ENCODE measurements around the gene HNRNPC.
A peak's percentile ranks its signal among the peaks of the same experiment; 100 is the strongest.
"Not testable (repeated sequence)": the region's sequence is repeated elsewhere in the genome, so short reads cannot be mapped to it uniquely, and the experiment has no call there.

HNRNPC gene

DNA sequence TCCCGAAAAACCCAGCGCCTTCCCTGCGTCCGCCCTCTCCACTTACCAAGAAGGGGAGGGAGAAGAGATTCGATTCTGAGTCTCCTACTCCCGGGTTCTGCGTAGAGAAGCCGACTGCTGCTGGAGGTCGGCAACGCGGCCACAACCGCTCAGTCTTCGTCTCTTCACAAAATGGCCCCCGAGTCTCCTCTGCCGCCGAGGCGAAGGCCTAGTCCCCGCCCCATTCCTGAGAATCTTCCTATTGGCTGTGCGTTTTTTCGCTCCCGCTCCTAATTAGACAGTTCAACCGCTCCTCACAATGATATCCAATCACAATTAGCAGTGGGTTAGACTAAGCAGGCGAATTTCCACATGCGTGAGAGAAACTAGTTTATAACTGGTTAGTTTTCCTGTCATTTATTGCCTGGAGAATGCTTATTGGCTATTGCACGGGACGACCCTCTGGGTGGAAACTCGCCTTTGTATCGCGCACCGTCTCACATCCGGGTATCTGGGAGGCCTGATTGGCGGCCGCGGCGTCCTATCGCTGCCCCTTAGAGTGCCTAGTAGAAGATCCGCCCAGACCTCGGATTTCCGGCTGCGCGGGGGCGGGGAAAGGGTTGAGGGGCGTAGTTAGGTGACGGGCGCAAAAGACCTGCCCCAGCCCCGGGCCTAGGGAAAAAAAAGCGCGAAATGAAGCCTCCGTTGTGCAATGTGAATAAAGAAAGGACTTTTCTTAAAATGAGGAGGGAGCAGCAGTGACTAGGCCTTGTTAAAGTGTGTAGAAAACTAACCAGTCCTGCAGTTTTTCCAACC is at the start of gene HNRNPC:
HNRNPC (minus strand) TSS at position 191 of the 795 bp plus-strand sequence. CDS start 35,249 bp downstream, outside the sequence.
- peak; percentile 89 to 91 for ATAC-seq

DNA sequence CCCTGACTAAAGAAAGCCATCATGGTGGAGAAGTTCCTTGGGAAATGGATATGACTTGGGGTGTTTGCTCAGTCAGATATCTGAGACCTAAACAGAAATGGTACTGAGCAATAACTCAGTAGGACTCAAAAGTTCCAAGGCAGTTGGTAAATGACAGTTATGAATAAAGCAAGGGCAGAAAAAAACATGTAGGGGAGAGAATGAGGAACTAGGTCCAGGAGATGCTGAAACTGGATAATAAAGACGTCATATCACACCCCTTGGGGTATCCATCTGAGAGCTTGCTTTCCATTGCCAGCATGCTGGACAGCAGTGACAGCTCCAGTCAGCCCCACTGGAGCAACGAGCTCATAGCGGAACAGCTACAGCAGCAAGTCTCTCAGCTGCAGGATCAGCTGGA is 48.2 kb upstream of the HNRNPC start:
- ATAC-seq, result no peak

DNA sequence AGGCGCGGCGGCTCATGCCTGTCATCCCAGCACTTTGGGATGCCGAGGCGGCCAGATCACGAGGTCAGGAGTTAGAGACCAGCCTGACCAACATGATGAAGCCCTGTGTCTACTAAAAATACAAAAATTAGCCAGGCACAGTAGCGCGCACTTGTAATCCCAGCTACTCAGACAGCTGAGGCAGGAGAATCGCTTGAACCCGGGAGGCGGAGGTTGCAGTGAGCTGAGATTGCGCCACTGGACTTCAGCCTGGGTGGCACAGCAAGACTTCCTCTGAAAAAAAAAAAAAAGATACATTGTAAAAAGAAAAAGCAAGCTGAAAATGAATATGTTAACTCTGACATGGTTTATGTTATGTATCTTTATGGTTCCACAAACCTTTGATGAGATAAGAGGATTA is 44.3 kb upstream of the HNRNPC start:
- no peak for ATAC-seq

DNA sequence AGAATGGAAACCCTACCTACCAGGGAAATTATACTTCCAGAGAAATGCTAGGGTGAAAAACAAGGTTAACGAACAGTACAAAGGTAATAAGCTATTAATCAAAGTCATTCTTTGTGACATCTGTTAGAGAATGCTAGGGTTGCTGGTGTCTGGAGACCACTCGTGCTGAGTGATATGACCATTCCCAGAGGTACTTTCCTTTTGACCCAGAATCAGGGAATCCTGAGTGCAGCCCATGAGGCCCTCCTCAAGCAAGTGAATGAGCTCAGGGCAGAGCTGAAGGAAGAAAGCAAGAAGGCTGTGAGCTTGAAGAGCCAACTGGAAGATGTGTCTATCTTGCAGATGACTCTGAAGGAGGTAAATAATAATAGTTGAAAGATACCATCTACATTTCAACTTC is 42.4 kb upstream of the HNRNPC start:
- no peak for ATAC-seq

DNA sequence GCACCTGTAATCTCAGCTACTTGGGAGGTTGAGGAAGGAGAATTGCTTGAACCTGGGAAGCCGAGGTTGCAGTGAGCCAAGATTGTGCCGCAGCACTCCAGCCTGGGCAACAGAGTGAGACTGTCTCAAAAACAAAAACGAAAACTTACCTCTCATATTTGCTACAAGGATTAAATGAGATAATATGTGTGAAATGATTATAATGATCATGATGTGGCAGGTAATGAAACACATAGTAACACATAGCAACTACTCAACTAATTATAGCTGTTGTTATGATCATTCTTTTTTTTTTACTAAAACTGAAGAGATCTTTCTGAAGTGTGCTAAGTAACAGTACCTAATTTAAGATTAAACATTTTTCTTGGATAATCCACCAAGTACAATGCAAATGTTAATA is 40.7 kb upstream of the HNRNPC start:
- ATAC-seq, result no peak

DNA sequence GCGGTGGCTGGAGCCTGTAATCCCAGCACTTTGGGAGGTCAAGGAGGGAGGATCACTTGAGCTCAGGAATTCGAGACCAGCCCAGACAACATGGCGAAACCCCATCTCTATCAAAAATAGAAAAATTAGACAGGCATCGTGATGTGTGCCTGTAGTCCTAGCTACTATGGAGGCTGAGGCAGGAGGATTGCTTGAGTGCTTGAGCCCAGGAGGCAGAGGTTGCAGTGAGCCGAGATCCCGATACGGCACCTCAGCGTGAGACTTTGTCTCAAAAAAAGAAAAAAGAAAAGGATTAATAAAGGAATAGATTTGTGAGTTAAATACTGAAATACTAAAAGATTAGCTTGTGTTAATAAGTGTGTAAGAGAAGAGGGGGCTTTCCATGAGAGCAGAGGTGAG is 40.0 kb upstream of the HNRNPC start:
- ATAC-seq, result no peak

DNA sequence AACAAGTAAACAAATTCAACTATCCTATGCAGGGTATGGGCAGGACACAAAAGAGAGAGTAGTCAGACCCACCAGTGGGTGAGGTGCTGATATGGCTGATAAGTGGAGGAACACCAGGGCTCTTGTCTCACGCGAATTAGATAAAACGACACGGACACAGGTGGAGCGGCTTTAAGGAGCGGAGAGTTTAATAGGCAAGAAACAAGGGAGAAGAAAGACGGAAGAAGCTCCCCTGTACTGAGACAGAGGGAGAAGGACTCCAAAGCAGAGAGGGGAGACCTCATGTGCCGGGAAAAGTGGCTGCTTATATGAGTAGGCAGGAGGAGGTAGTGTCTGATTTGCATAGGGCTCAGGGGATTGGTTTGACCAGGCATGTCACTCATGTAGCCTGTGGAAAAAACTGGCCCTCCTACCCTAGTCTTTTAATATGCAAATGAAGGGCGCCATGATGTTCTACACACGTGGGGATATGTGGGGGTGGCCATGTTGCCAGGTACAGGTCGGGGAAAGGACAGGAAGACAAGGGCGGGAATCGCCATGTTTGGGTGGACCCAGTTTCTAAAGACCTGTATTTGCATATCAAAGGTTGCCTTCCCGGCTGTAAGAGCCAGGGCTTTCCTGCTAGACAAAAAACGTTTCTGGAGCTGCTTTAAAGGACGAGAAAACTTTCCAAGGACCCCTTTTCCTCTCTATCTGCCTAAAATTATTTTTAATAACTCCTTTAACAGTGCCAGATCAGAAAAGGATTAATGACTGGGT is 39.4 kb upstream of the HNRNPC start:
- ATAC-seq, result peak; percentile 87 to 89

DNA sequence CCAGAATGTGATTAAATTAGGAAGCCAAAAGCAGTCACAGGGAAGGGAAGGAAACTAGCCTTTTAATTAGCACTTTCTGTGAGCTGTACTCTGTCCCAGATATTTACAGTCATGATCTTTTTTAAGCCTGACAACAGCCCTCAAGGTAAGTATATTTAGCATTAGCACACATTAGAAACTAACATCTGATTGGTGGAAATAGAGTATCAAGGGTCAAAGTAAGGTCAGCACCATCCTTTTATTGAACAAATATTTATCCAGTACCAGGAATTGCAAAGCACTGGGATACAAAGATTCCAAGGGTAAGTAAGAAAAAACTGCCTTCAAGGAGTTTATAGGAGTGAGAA is 38.9 kb upstream of the HNRNPC start:
- peak in 1 of 2 donors; percentile 6 for ATAC-seq

DNA sequence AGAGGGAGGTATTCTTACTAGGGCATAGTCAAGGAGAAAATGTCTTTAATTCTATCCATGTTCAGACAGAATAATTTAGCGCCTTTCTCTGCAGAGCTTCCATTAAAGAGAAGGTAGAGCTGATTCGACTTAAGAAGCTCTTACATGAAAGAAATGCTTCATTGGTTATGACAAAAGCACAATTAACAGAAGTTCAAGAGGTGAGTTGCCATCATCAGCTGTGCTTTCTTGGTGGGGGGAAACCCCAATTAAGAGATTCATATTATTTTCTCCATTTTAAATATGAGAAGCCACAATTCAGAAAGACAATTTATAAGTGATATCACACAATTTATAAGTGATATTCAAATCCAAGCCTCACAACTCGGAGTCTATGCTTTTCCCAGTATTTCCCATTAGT is 38.4 kb upstream of the HNRNPC start:
- ATAC-seq, result no peak

DNA sequence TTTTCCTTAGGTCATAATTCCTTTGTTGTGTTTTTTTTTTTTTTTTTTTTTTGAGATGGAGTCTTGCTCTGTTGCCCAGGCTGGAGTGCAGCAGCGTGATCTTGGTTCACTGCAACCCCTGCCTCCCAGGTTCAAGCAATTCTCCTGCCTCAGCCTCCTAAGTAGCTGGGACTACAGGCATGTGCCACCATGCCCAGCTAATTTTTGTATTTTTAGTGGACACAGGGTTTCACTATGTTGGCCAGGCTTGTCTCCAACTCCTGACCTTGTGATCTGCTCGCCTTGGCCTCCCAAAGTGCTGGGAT is 33.5 kb upstream of the HNRNPC start:
- not testable (repeated sequence) for ATAC-seq

DNA sequence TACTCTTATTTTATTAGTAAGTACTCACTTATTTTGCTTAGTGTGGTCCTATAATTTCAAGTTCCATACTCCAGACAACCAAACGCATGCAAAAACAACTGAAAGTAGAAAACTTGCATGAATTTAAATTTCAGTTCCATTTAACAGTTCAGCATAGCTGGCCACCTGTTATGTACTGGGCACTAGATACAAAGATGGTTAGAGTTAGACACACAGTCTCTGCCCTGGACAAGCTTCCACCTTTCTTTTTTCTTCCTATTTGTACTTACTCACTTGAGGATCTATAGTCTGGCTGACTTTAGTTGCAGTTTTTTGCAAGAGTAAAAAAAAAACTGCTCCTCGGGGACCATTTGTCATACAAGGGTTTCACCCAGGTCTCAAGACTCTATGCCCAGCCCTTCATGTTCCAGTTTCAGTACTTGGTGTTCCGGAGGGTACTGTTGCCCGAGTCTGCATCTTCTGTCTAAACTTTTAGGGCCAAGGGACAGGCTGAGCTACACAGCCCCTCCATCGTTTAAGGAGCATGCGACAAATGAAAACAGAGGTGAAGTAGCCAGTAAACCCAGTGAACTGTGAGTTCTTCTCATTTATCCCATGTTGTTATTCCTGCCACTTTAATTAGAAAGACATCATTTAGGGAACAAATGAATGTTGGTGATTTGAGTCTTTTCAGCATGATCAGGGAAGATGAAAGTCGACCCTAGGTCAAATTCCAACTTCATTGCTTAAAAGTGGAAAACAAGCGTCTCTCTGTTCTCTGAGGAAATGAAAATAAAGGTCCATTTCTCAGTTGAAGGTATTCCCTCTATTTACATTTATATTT is 33.0 kb upstream of the HNRNPC start:
- no peak for ATAC-seq

DNA sequence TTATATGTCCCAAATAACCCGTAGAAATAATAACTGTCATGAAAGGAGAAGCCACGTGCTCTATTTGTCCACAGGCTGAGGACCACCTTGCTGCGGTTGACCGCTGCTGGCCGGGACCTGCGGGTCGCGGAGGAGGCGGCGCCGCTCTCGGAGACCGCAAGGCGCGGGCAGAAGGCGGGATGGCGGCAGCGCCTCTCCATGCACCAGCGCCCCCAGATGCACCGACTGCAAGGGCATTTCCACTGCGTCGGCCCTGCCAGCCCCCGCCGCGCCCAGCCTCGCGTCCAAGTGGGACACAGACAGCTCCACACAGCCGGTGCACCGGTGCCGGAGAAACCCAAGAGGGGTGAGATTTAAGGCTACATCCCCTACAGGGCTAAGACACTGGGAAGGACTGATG is 31.6 kb upstream of the HNRNPC start:
- peak; percentile 41 to 55 for ATAC-seq

DNA sequence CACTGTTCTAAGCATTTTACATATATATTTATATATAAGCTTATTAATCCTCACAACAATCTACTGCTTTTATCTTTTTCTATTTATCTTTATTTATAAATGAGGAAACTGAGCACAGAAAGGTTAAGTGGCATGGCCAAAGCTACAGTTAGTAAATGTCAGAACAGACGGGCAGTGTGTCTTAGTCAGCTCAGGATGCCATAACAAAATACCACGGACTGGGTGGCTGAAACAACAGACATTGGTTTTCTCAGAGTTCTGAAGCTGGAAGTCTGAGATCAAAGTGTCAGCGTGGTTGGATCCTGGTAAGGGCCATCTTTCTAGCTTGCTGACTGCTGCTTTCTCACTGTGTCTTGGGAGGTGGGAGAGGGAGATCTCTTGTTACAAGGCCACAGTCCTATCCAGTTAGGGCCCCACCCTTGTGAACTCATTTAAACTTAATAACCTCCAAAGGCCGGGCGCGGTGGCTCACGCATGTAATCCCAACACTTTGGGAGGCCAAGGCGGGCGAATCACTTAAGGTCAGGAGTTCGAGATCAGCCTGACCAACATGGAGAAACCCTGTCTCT is 30.4 kb upstream of the HNRNPC start:
- no peak for ATAC-seq

DNA sequence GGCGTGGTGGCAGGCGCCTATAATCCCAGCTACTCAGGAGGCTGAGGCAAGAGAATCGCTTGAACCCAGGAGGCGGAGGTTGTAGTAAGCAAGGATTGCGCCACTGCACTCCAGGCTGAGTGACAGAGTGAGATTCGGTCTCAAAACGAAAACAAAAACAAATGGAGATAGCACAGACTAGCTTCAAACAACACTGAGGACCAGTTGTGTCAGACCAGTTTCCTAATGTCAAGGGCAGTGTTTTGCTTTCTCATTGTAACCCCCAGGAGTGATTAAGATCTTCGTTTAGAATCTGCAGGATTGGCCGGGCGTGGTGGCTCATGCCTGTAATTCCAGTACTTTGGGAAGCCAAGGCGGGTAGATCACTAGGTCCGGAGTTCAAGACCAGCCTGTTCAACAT is 29.1 kb upstream of the HNRNPC start:
- ATAC-seq, result no peak

DNA sequence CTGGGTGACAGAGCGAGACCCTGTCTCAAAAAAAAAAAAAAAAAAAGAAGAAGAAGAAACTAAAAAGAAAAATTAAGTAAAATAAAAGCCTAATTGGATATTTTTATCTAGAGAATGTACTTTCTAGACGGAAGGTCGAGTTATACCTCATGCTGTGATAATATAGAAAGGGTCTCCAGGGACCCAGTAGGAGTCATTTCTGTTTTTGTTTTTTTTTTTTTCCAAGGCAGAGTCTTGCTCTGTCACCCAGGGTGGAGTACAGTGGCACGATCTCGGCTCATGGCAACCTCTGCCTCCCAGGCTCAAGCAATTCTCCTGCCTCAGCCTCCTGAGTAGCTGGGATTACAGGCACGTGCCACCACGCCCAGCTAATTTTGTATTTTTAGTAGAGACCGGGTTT is 24.8 kb upstream of the HNRNPC start:
- ATAC-seq, result not testable (repeated sequence)

DNA sequence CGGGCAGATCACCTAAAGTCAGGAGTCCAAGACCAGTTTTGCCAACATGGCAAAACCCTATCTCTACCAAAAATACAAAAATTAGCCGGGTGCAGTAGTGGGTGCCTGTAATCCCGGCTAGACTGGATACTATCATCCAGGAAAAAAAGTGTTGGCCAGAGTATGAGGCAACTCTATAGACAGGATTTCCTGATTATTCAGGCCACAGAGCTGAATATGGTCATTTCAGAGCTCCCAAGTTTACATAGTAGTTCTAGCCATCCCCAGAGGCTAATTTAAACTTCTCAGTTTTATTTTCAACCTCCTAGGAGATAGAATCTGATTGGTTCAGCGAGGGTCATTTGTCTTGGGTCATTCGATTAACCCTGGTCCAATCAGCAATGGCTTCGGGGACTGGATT is 17.9 kb upstream of the HNRNPC start:
- no peak for ATAC-seq

DNA sequence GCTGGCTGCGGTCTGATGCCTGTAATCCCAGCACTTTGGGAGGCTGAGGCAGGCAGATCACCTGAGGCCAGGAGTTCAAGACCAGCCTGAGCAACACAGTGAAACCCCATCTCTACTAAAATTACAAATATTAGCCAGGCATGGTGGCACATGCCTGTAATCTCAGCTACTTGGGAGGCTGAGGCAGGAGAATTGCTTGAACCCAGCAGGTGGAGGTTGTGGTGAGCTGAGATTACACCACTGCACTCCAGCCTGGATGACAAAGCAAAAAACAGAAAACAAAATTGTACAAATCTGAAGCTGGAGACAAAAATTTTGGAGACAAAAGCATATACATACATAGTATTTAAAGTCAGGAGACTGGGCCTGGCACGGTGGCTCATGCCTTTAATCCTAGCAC is 17.3 kb upstream of the HNRNPC start:
- ATAC-seq, result not testable (repeated sequence)

DNA sequence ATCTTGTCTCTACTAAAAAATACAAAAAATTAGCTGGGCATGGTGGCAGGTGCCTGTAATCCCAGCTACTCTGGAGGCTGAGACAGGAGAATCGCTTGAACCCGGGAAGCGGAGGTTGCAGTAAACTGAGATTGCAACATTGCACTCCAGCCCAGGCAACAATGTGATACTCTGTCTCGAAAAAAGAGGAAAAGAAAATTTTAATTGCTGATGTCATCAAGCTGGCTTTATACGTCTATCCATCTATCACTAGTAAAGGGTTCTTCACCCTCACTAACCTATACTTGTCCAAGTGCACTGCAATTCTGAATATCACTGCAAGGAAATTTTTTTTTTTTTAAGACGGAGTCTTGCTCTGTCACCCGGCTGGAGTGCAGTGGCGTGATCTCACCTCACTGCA is 12.7 kb upstream of the HNRNPC start:
- ATAC-seq, result not testable (repeated sequence)

DNA sequence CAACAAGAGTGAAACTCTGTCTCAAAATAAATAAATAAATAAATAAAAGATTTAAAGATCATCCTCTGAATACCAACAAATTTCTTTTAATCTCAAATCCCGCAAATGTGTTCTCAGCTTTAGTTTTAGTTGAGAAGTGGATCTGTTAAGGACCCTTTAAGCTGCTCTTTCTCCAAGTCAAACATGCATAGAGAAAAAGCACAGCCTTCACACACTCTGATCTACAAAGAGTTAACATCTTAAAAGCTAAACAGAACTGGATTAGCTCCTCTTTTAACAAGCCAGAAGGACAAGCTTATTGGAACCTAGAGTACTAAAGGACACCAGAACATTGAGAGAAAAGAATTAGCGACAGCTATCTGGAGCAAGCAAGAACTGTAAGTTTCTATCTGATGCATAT is 10.5 kb upstream of the HNRNPC start, which contains the start of gene RPGRIP1:
RPGRIP1 (plus strand) TSS at position 301 of the 400 bp plus-strand sequence. CDS start 7,894 bp downstream, outside the sequence.
- ATAC-seq, result no peak

DNA sequence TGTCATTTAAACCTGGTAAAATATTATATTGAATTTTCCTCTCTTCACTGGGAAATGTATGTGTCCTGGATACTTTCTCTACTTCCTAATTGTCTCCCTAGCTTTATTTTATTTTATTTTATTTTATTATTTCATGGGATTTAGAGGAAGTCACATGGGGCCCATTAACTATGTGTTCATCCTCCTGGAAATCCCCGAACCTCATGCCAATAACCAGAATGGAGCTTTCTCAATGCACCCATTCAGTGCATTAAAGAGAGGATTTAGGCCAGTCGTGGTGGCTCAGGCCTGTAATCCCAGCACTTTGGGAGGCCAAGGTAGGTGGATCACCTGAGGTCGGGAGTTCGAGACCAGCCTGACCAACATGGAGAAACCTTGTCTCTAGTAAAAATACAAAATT is 9.4 kb upstream of the HNRNPC start:
- no peak for ATAC-seq

DNA sequence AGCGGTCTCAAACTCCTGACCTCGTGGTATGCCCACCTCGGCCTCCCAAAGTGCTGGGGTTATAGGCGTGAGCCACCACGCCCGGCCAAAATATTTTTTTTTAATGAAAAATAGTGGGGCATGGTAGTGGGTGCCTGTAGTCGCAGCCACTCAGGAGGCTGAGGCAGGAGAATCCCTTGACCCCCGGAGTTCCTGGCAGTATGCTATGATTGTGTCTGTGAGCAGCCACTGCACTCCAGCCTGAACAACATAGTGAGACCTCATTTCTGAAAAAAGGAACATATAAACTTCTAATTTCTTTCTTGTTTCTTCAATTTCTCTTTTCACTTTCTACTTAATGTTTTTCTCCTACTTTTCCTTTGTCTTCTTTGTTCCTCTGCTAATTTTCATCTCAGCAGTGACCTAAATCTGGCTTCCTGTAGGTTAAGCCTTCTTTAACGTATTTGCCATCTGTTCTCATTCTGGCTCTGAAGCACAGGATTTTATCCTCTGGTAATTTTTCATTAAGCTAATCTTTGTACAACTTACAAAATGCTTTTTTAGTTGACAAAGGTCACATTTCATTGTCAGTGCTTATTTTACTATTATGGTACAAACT is 6.1 kb upstream of the HNRNPC start:
- ATAC-seq, result no peak

DNA sequence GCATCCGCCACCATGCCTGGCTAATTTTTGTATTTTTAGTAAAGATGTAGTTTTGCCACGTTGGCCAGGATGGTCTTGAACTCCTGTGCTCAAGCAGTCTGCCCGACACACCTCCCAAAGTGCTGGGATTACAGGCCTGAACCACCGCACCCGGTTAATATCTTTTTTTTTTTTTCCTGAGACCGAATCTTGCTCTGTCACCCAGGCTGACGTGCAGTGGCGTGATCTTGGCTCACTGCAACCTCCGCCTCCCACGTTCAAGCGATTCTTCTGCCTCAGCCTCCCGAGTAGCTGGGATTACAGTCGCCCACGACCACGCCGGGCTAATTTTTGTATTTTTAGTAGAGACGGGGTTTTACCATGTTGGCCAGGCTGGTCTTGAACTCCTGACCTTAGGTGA is 3.4 kb upstream of the HNRNPC start:
- not testable (repeated sequence) for ATAC-seq

Measured in activated CD4-positive, CD25-positive, alpha-beta regulatory T cell treated with anti-CD3 and anti-CD28 coated beads, Interleukin-2, amount 50 U/mL, for 24 hours (primary cell).